Astrocyte (in vitro differentiated cells and primary cell): Measurements from ENCODE around the gene BASP1. TPM values are rescaled to one million over a fixed set of nuclear protein-coding genes. Genes with fewer than 3 reads are reported as not detected.

Experiments used
- DNase-seq: peaks from one replicate; pipeline ENCODE4 v3.0.0-alpha.2; 2010; ENCODE audit warnings: low read depth
- FAIRE-seq: peaks from 2 replicates; lab custom pipeline; 2011; peaks lifted over from hg19 to GRCh38; lab: Jason Lieb, UNC
- H2AFZ ChIP-seq: 2 replicates; pipeline ENCODE4 v1.6.0; 2012; ENCODE audit warnings: low read depth, low read length, inconsistent platforms
- H3K27ac ChIP-seq: 2 replicates; pipeline ENCODE4 v1.5.1; 2011; ENCODE audit warnings: low read depth, low read length, inconsistent platforms
- H3K27me3 ChIP-seq: 2 replicates; pipeline ENCODE4 v1.6.0; 2011; ENCODE audit warnings: low read length, inconsistent platforms; ENCODE audit not compliant: insufficient read depth
- H3K36me3 ChIP-seq: 2 replicates; pipeline ENCODE4 v1.5.1; 2011; ENCODE audit warnings: low read length, inconsistent platforms; ENCODE audit not compliant: insufficient read depth
- H3K4me1 ChIP-seq: 2 replicates; pipeline ENCODE4 v1.5.1; 2011; ENCODE audit warnings: low read length, inconsistent platforms; ENCODE audit not compliant: insufficient read depth
- H3K4me2 ChIP-seq: 2 replicates; pipeline ENCODE4 v1.6.0; 2012; ENCODE audit warnings: low read length, inconsistent platforms
- H3K4me3 ChIP-seq: 2 replicates; pipeline ENCODE4 v1.5.1; 2011; ENCODE audit warnings: low read depth, mild to moderate bottlenecking, low read length, inconsistent platforms; ENCODE audit not compliant: insufficient read depth
- H3K79me2 ChIP-seq: 2 replicates; pipeline ENCODE4 v1.6.0; 2012; ENCODE audit warnings: mild to moderate bottlenecking, low read length, inconsistent platforms; ENCODE audit not compliant: insufficient read depth
- H3K9ac ChIP-seq: 2 replicates; pipeline ENCODE4 v1.6.0; 2012; ENCODE audit warnings: mild to moderate bottlenecking, low read length, inconsistent platforms
- H3K9me3 ChIP-seq: 2 replicates; pipeline ENCODE4 v1.5.1; 2012; ENCODE audit warnings: low read depth, mild to moderate bottlenecking, low read length, inconsistent platforms; ENCODE audit not compliant: insufficient read depth
- H4K20me1 ChIP-seq: 2 replicates; pipeline ENCODE4 v1.6.0; 2012; ENCODE audit warnings: low read length, inconsistent platforms; ENCODE audit not compliant: insufficient read depth
- H3K27ac Mint-ChIP-seq: one replicate; pipeline ENCODE4 v1.8.0; 2021; ENCODE audit warnings: mild to moderate bottlenecking, mixed read lengths; ENCODE audit not compliant: unreplicated experiment
- H3K27me3 Mint-ChIP-seq: one replicate; pipeline ENCODE4 v1.8.0; 2021; ENCODE audit warnings: low read depth, mixed read lengths; ENCODE audit not compliant: unreplicated experiment
- H3K36me3 Mint-ChIP-seq: one replicate; pipeline ENCODE4 v1.8.0; 2021; ENCODE audit warnings: low read depth, mixed read lengths; ENCODE audit not compliant: unreplicated experiment
- H3K4me1 Mint-ChIP-seq: one replicate; pipeline ENCODE4 v1.8.0; 2021; ENCODE audit warnings: low read depth, mixed read lengths; ENCODE audit not compliant: unreplicated experiment
- H3K4me3 Mint-ChIP-seq: one replicate; pipeline ENCODE4 v1.8.0; 2021; ENCODE audit warnings: mild to moderate bottlenecking, moderate library complexity, mixed read lengths; ENCODE audit not compliant: unreplicated experiment
- H3K9me3 Mint-ChIP-seq: one replicate; pipeline ENCODE4 v1.8.0; 2021; ENCODE audit warnings: mild to moderate bottlenecking, mixed read lengths; ENCODE audit not compliant: unreplicated experiment
- EZH2 ChIP-seq: IDR thresholded peaks from 2 replicates; pipeline ENCODE4 v1.6.1; 2012; ENCODE audit warnings: mild to moderate bottlenecking, low read length, inconsistent platforms; ENCODE audit not compliant: insufficient read depth
- total RNA-seq: library from RNA; stranded (reverse); gene quantifications from 2 replicates; pipeline ENCODE4 v1.2.1, GENCODE V29; 2021
- TF ChIP-seq, protein P1 (sequence below): IDR thresholded peaks from 2 replicates; pipeline ENCODE4 v1.5.1; 2011; ENCODE audit warnings: low read depth, mild to moderate bottlenecking, inconsistent platforms, low read length, moderate library complexity; ENCODE audit not compliant: insufficient read depth

BASP1 gene
- total RNA-seq, 1 donor from 2014 or later: 273 TPM

DNA sequence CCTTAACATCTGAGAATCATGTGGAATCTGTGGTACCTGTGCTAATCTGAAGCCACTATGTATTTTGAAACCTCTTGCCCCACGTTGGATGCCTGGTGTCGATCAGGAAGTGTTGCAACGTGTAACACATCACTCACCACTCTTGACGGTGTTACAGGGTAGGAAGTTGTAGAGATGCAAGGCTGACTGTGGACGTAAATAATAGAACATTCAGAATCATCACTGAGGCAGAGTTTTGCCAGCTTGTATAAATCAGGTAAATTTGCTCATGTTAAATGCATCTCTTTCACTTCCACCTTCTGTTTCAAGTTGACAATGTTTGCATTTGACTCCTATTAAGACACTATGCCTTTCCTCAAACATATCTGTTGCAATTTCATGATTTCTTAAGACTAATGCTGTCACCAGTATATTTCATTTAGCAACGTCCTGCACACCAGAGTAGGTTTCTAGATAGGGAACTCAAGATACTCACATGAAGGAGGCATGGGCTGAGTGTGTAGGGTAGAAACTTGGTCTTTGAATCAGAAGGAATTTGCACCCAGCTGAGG is 38.1 kb downstream of the BASP1 start:
- peaks cover 100% of the 10 kb centered on the region for H3K79me2 ChIP-seq
- no peaks in the 10 kb centered on the region for H3K9me3 ChIP-seq
- H3K9ac ChIP-seq: no peak overlapping the region
- H3K4me1 Mint-ChIP-seq: peaks cover 69% of the 10 kb centered on the region
- H3K4me2 ChIP-seq: no peak overlapping the region
- no peak for FAIRE-seq
- H3K27me3 ChIP-seq: no peaks in the 10 kb centered on the region
- TF ChIP-seq EZH2: no peak
- TF ChIP-seq, protein P1, sequence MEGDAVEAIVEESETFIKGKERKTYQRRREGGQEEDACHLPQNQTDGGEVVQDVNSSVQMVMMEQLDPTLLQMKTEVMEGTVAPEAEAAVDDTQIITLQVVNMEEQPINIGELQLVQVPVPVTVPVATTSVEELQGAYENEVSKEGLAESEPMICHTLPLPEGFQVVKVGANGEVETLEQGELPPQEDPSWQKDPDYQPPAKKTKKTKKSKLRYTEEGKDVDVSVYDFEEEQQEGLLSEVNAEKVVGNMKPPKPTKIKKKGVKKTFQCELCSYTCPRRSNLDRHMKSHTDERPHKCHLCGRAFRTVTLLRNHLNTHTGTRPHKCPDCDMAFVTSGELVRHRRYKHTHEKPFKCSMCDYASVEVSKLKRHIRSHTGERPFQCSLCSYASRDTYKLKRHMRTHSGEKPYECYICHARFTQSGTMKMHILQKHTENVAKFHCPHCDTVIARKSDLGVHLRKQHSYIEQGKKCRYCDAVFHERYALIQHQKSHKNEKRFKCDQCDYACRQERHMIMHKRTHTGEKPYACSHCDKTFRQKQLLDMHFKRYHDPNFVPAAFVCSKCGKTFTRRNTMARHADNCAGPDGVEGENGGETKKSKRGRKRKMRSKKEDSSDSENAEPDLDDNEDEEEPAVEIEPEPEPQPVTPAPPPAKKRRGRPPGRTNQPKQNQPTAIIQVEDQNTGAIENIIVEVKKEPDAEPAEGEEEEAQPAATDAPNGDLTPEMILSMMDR: no peak
- peaks cover 21% of the 10 kb centered on the region for H3K36me3 Mint-ChIP-seq
- peaks cover 11% of the 10 kb centered on the region for H3K36me3 ChIP-seq
- H3K27ac ChIP-seq: no peak overlapping the region
- no peak overlapping the region for H3K4me3 ChIP-seq
- peaks cover 41% of the 10 kb centered on the region for H3K4me1 ChIP-seq
- H4K20me1 ChIP-seq: peaks cover 85% of the 10 kb centered on the region
- no peak overlapping the region for H2AFZ ChIP-seq
- H3K9me3 Mint-ChIP-seq: peaks cover 5% of the 10 kb centered on the region
- H3K27me3 Mint-ChIP-seq: no peaks in the 10 kb centered on the region
- no peak overlapping the region for H3K4me3 Mint-ChIP-seq
- no peak for DNase-seq
- peak overlapping the region; percentile 15 for H3K27ac Mint-ChIP-seq

DNA sequence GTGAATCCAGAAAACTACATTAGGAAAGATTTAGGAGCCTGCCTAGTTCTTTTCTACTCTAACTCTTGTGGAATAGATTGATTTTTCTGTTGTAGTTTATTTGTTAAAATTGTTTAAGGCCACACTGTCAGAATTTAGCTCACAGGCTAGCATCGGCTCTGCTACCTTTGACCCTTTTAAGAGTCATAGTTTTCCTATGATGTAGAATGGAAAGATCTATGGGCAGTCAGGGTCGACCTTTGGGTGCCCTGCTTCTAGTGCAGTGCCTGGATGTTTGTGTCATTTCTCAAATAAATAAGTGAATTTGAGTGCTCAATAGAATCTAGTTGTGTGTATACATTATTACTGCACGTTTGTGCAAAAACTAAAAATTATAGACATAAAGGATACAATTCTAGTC is 38.7 kb downstream of the BASP1 start:
- H3K27me3 ChIP-seq: no peaks in the 10 kb centered on the region
- no peak overlapping the region for H3K4me3 Mint-ChIP-seq
- DNase-seq: no peak
- H3K27ac Mint-ChIP-seq: no peak overlapping the region
- no peak overlapping the region for H3K4me3 ChIP-seq
- H2AFZ ChIP-seq: no peak overlapping the region
- peaks cover 70% of the 10 kb centered on the region for H3K4me1 Mint-ChIP-seq
- no peak for FAIRE-seq
- H3K36me3 ChIP-seq: peaks cover 9% of the 10 kb centered on the region
- H3K36me3 Mint-ChIP-seq: peaks cover 21% of the 10 kb centered on the region
- peaks cover 5% of the 10 kb centered on the region for H3K9me3 Mint-ChIP-seq
- peaks cover 41% of the 10 kb centered on the region for H3K4me1 ChIP-seq
- no peak overlapping the region for H3K4me2 ChIP-seq
- H4K20me1 ChIP-seq: peaks cover 92% of the 10 kb centered on the region
- H3K9ac ChIP-seq: no peak overlapping the region
- H3K27ac ChIP-seq: no peak overlapping the region
- H3K27me3 Mint-ChIP-seq: no peaks in the 10 kb centered on the region
- H3K9me3 ChIP-seq: no peaks in the 10 kb centered on the region
- TF ChIP-seq EZH2: no peak
- TF ChIP-seq, protein P1: no peak
- H3K79me2 ChIP-seq: peaks cover 100% of the 10 kb centered on the region

DNA sequence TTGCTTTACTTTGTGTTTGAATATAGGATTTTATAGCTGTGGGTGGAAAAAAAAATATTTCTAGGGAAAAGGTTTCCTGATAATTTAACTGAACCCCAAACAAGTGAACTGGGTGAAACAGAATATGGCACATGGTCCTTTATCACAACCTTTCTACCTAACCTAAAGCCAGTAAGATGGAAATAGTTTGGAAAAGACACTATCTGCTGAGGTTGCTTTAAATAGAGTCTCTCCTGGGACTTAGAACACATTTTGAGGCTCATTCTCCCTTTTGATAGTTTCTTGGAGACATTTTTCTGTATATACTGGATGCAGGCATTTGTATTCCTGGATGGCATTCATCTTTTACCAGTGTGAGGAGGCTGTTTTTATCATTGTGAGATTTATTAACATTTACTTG is 39.4 kb downstream of the BASP1 start:
- Histone ChIP-seq H3K27ac (no peak overlapping the region), H3K4me3 (no peak overlapping the region), H3K9me3 (no peaks in the 10 kb centered on the region), H2AFZ (no peak overlapping the region), H3K27me3 (no peaks in the 10 kb centered on the region), H3K4me2 (no peak overlapping the region), H4K20me1 (peaks cover 93% of the 10 kb centered on the region), H3K79me2 (peaks cover 100% of the 10 kb centered on the region), H3K9ac (no peak overlapping the region), H3K36me3 (peaks cover 9% of the 10 kb centered on the region), H3K4me1 (peaks cover 34% of the 10 kb centered on the region)
- peaks cover 26% of the 10 kb centered on the region for H3K36me3 Mint-ChIP-seq
- FAIRE-seq (no peak), DNase-seq (no peak)
- TF ChIP-seq EZH2: no peak
- TF ChIP-seq, protein P1: no peak
- no peak overlapping the region for H3K4me3 Mint-ChIP-seq
- H3K27ac Mint-ChIP-seq: no peak overlapping the region
- H3K9me3 Mint-ChIP-seq: peaks cover 5% of the 10 kb centered on the region
- peaks cover 72% of the 10 kb centered on the region for H3K4me1 Mint-ChIP-seq
- no peaks in the 10 kb centered on the region for H3K27me3 Mint-ChIP-seq
